DMS153 (cell line): ENCODE results near the gene ZBTB46.

Experiments used
- DNase-seq: peaks from one replicate; lab custom pipeline; 2025; lab: John Stamatoyannopoulos, UW

ZBTB46 gene

GRCh38 chr20:63694584-63695423, 136.3 kb downstream of the ZBTB46 start:
- DNase-seq = no peak

GRCh38 chr20:63693733-63694583, 137.1 kb downstream of the ZBTB46 start:
- DNase-seq = no peak
